ENCODE data around the gene KPNB1. TPM values are rescaled to one million over a fixed set of nuclear protein-coding genes. Genes with fewer than 3 reads are reported as not detected.

Gene KPNB1
- total and polyA plus RNA-seq, 10 of the 15 experiments (the other 5 are each of a cell fraction or from before 2014, with no cell fraction given): 67.8 to 525 (median 246) TPM

GRCh38 chr17:47699536-47699840 lies 49.8 kb downstream of the KPNB1 start:
- WGBS (ENCODE audit: insufficient coverage, insufficient replicate concordance, low lambda C conversion rate, missing lambda C conversion rate): 20% methylated on average over 4 of the region's 4 CpGs
- in situ Hi-C loops (cut with MboI): loop anchor here (10.0 kb wide), 1 partner anchor 105 kb away; no protein-coding TSS in a partner anchor
- no peak for FAIRE-seq

More at GRCh38 chr17:47699536-47699840, 49.8 kb downstream of the KPNB1 start:
- H3K4me2 ChIP-seq (ENCODE audit: control insufficient read depth, insufficient read depth): no peak overlapping the region
- CTCF ChIA-PET: interaction anchor here (0.7 to 9.4 kb wide), 23 partner anchors 8 to 288 kb away, joined by 3 to 242 read pairs (median 5); partner anchors contain the start of genes OSBPL7, SCRN2 and TBX21
- no peak overlapping the region for H3K4me3 ChIP-seq
- no peaks in the 10 kb centered on the region for H3K9me3 ChIP-seq (replicated peaks; ENCODE audit: control insufficient read depth, insufficient read depth, low read length)
- no peak for ATAC-seq
- no peak for TF ChIP-seq IKZF2 (IDR thresholded peaks at IDR 0.05)
- no peak for TF ChIP-seq ZSCAN29 (IDR thresholded peaks at IDR 0.05)
- no peak for TF ChIP-seq CUX1 (IDR thresholded peaks at IDR 0.05; ENCODE audit: insufficient replicate concordance, low read depth, low read length)
- TF ChIP-seq SPI1 (IDR thresholded peaks at IDR 0.05; ENCODE audit: borderline replicate concordance, insufficient read depth, low read depth, low read length): no peak
- no peak for TF ChIP-seq PML (IDR thresholded peaks at IDR 0.05; ENCODE audit: low read length)
- no peak for TF ChIP-seq YY1 (IDR thresholded peaks at IDR 0.05; ENCODE audit: low read depth, low read length)
- no peak for TF ChIP-seq CEBPZ (IDR thresholded peaks at IDR 0.05; ENCODE audit: low read depth, low read length)
- no peaks in the 10 kb centered on the region for H3K36me3 ChIP-seq (ENCODE audit: control insufficient read depth in 2 of 2, insufficient read depth in 2 of 2, low read length in 1 of 2)
- peaks cover 27% of the 10 kb centered on the region for H3K4me1 ChIP-seq (ENCODE audit: control insufficient read depth, insufficient read depth, low read length)
- no peak overlapping the region for H3K27ac ChIP-seq (ENCODE audit: control insufficient read depth, insufficient read depth)
- H4K20me1 ChIP-seq (ENCODE audit: control insufficient read depth, insufficient read depth): no peaks in the 10 kb centered on the region; the same call in 1 of the 2 replicates
- RAD21 ChIA-PET (ENCODE audit: unreplicated experiment): interaction anchor here (0.7 to 9.9 kb wide), 14 partner anchors 8 to 228 kb away, joined by 3 to 142 read pairs (median 4); partner anchors contain the start of gene TBX21
- no peak overlapping the region for H3K9ac ChIP-seq (ENCODE audit: control insufficient read depth, insufficient read depth, low read length)
- H3K79me2 ChIP-seq (ENCODE audit: control insufficient read depth, insufficient read depth, low read length): no peaks in the 10 kb centered on the region
- POLR2A ChIA-PET: interaction anchor here (0.9 to 9.2 kb wide), 3 partner anchors 17 to 37 kb away, joined by 5 to 76 read pairs (median 10); partner anchors contain the start of gene TBX21
- SMC1A ChIA-PET (ENCODE audit: uncharacterized antibody, unreplicated experiment): interaction anchor here (0.5 to 6.5 kb wide), 14 partner anchors 15 to 90 kb away, joined by 3 to 39 read pairs (median 5); partner anchors contain the start of gene TBX21
- no TSS peak for BruUV-seq (replicated peaks)
- H2AFZ ChIP-seq (ENCODE audit: control insufficient read depth, low read depth, low read length): no peak overlapping the region
- no peak for DNase-seq (ENCODE audit: low read depth, low spot score)
- intact Hi-C loops (cut with micrococcal nuclease; ENCODE audit: unreplicated experiment): loop anchor here (1.0 to 2.0 kb wide), 4 partner anchors 19 to 103 kb away; no protein-coding TSS in a partner anchor
- no peaks in the 10 kb centered on the region; a peak in 1 of 4 replicates for H3K27me3 ChIP-seq (replicated peaks in 1 of 2; ENCODE audit: control insufficient read depth in 2 of 2, insufficient read depth in 2 of 2, low read length in 1 of 2)

Data from GM12878 (cell line).